ENCODE results near the gene DLG2. TPM values are rescaled to one million over a fixed set of nuclear protein-coding genes. Genes with fewer than 3 reads are reported as not detected.
A peak's percentile ranks its signal among the peaks of the same experiment; 100 is the strongest.

The DLG2 gene
- total and polyA plus RNA-seq, 2 of the 8 experiments (the other 6 are each of a cell fraction or from before 2014, with no cell fraction given) = 1.7 to 14.3 TPM

DNA sequence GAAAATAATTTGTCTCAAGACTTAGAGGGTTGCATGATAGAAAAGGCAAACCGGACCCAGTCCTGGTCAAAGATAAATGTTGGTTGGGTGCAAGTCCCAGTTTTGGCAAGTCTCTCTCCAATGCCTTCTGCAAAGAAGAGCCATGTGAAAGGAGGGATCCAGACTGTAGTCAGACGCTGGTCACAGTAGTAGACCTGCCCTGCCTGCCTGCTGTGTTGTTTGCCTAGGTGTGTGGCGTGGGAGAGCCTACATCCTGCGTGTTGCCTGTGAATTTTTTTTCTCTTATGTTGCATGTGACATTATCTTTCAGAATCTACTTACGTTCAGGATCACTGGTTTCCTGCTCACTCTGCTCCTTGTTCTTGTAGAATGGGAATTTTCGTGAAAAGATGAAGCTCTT, 2143.3 kb downstream of the DLG2 start:
- H4K8ac ChIP-seq (ENCODE audit: extremely low read depth, insufficient read depth, low read length) = no peak overlapping the region; the same call in 1 of the 2 replicates
- H3K4ac ChIP-seq (replicated peaks; ENCODE audit: insufficient read length, low read depth, low read length) = no peak overlapping the region
- ChIA-PET CTCF (ENCODE audit: partially characterized antibody) (no interaction called here), POLR2A (ENCODE audit: partially characterized antibody) (no interaction called here)
- H2BK15ac ChIP-seq (ENCODE audit: low read length) = no peak overlapping the region
- H3K36me3 ChIP-seq (ENCODE audit: control insufficient read depth in 2 of 4, insufficient read depth in 4 of 4, low read length in 3 of 4) = no peaks in the 10 kb centered on the region
- no peak overlapping the region for H3K27ac ChIP-seq (ENCODE audit: low read depth, low read length)
- H3K18ac ChIP-seq (ENCODE audit: extremely low read depth, low read length) = no peak overlapping the region
- H3K56ac ChIP-seq (replicated peaks; ENCODE audit: insufficient read length, low read depth, low read length) = no peak overlapping the region
- H3K79me2 ChIP-seq (ENCODE audit: control insufficient read depth in 1 of 2, insufficient read depth in 2 of 2, low read length in 2 of 2) = no peaks in the 10 kb centered on the region
- H3K27me3 ChIP-seq (replicated peaks in 1 of 4; ENCODE audit: control insufficient read depth in 3 of 4, extremely low read depth in 1 of 4, insufficient read depth in 3 of 4, low read length in 3 of 4) = no peaks in the 10 kb centered on the region
- peak overlapping the region; percentile 45 for H2BK120ac ChIP-seq (replicated peaks; ENCODE audit: low read depth, low read length)
- 0 out of 2 replicates have a peak overlapping the region, but pooled peaks have one; percentile 46 for H2BK5ac ChIP-seq (ENCODE audit: low read depth, low read length)
- no peak overlapping the region; the same call in 1 of the 2 replicates for H2BK20ac ChIP-seq (ENCODE audit: low read length)
- DNase-seq (ENCODE audit: low read depth in 1 of 2, low spot score in 2 of 2) = no peak
- peaks cover 0 to 10% (median 2%) of the 10 kb centered on the region in 4 experiments; a peak in 6 of 7 replicates for H3K4me1 ChIP-seq (replicated peaks in 1 of 4; ENCODE audit: control insufficient read depth in 3 of 4, insufficient read depth in 4 of 4, low read length in 3 of 4)
- no peak overlapping the region for H3K23ac ChIP-seq (ENCODE audit: insufficient read length)
- no peaks in the 10 kb centered on the region for H4K20me1 ChIP-seq (replicated peaks in 1 of 2; ENCODE audit: control insufficient read depth in 1 of 2, insufficient read depth in 2 of 2, low read length in 2 of 2)
- H2AFZ ChIP-seq (ENCODE audit: low read length) = no peak overlapping the region
- TF ChIP-seq SIX5 (IDR thresholded peaks at IDR 0.05; ENCODE audit: low read depth, low read length) (no peak), JUND (IDR thresholded peaks at IDR 0.05; ENCODE audit: low read length) (no peak), EZH2 (IDR thresholded peaks at IDR 0.05; ENCODE audit: low read depth, low read length, severe bottlenecking) (no peak), CREB1 (IDR thresholded peaks at IDR 0.05) (no peak), SUZ12 (IDR thresholded peaks at IDR 0.05; ENCODE audit: low read length) (no peak), SIRT6 (IDR thresholded peaks at IDR 0.05; ENCODE audit: low read length) (no peak)
- peak overlapping the region; percentile 93; the same call in 1 of the 2 replicates for H2BK12ac ChIP-seq (ENCODE audit: low read depth, low read length)
- no peak overlapping the region for H3K4me3 ChIP-seq (ENCODE audit: extremely low read depth in 1 of 4, insufficient read depth in 2 of 4, low read depth in 3 of 4, low read length in 4 of 4)
- no peaks in the 10 kb centered on the region for H3K9me3 ChIP-seq (ENCODE audit: insufficient read depth in 2 of 2, low read depth in 1 of 2, low read length in 1 of 2)
- no peak overlapping the region for H3K9ac ChIP-seq (replicated peaks in 1 of 4; ENCODE audit: extremely low read depth in 1 of 4, low read depth in 3 of 4, low read length in 3 of 4)
- H3K14ac ChIP-seq (ENCODE audit: insufficient read length) = no peak overlapping the region
- H4K91ac ChIP-seq (replicated peaks; ENCODE audit: insufficient read length, low read length) = peak overlapping the region; percentile 60
- no peaks in the 10 kb centered on the region for H3K23me2 ChIP-seq (ENCODE audit: low read depth, low read length)
- H3K79me1 ChIP-seq (ENCODE audit: low read depth, low read length) = no peaks in the 10 kb centered on the region
- FAIRE-seq = no peak
- no peak overlapping the region for H4K5ac ChIP-seq (ENCODE audit: insufficient read length, low read depth, low read length)
- no peak overlapping the region for H3K4me2 ChIP-seq (ENCODE audit: insufficient read depth in 1 of 2, low read depth in 2 of 2, low read length in 2 of 2)
- WGBS, 2 experiments (ENCODE audit: extremely low coverage in 1 of 2, insufficient coverage in 1 of 2, insufficient read length in 1 of 2, insufficient replicate concordance in 2 of 2, low coverage in 1 of 2, low lambda C conversion rate in 2 of 2, missing lambda C conversion rate in 1 of 2) = 83% methylated on average over 6 of the region's 6 CpGs; no CpG with 5 or more reads in 1 of the 2 experiments
- H2AK5ac ChIP-seq (ENCODE audit: low read depth, low read length) = peak overlapping the region; percentile 12; the same call in 1 of the 2 replicates
